Urinary bladder (tissue), 4 donors: Measurements from ENCODE around the gene SLC25A6. TPM values are rescaled to one million over a fixed set of nuclear protein-coding genes. Genes with fewer than 3 reads are reported as not detected.

Experiments used
- DNase-seq: peaks from one replicate; pipeline ENCODE4 v3.0.0-alpha.2; 2015; ENCODE audit errors: extremely low spot score
- H3K27ac ChIP-seq: one replicate; pipeline ENCODE4 v1.5.1; 2013; ENCODE audit warnings: low read depth, mild to moderate bottlenecking, moderate library complexity
- H3K36me3 ChIP-seq: one replicate; pipeline ENCODE4 v1.6.1; 2013; ENCODE audit warnings: mild to moderate bottlenecking, moderate library complexity; ENCODE audit not compliant: insufficient read depth
- H3K4me1 ChIP-seq: one replicate; pipeline ENCODE4 v1.6.1; 2013; ENCODE audit warnings: mild to moderate bottlenecking, moderate library complexity; ENCODE audit not compliant: insufficient read depth
- H3K4me3 ChIP-seq: one replicate; pipeline ENCODE4 v1.5.1; 2013; ENCODE audit warnings: low read depth, low read length
- WGBS: extraction: QIAGEN DNeasy Blood & Tissue Kit; methylation state at CpG from one replicate; pipeline ENCODE4 v1.1.7; 2013; 5-methylcytosine and 5-hydroxymethylcytosine counted together
- polyA plus RNA-seq: library from polyadenylated mRNA; stranded (reverse); fragments of 200-250 nt; gene quantifications from one replicate; pipeline ENCODE4 v1.2.3, GENCODE V29; 2013
- total RNA-seq: library from RNA; depleted of rRNA; stranded (reverse); fragments of >200 nt; gene quantifications from one replicate; pipeline ENCODE4 v1.2.3, GENCODE V29; 2014
- donor health status: healthy with polysubstance abuse.
- donor health status: healthy.

The SLC25A6 gene
- total and polyA plus RNA-seq, 2 donors, result 125 to 587 TPM

- H3K27ac ChIP-seq, result no peak within 1 kb of the TSS
- no peak for DNase-seq
Measured at GRCh38 chrX:1336331-1336943, 55.5 kb downstream of the SLC25A6 start, which contains the start of gene IL3RA. IL3RA (plus strand) TSS chrX:1336785; CDS start chrX:1341766, 4,981 bp downstream.

More at GRCh38 chrX:1336331-1336943, 55.5 kb downstream of the SLC25A6 start, which contains the start of gene IL3RA:
- peaks cover 2% of the 10 kb centered on the region for H3K36me3 ChIP-seq
- H3K4me1 ChIP-seq, result no peaks in the 10 kb centered on the region
- peak within 1 kb of the TSS; percentile 29 for H3K4me3 ChIP-seq
- WGBS, result 17% methylated on average over 14 of the region's 14 CpGs

Other genes starting within 250 kb of the SLC25A6 start
- 0.48 TPM for gene CRLF2, start 179.5 kb downstream of the SLC25A6 start, total RNA-seq
- gene CRLF2, start 179.5 kb downstream of the SLC25A6 start, polyA plus RNA-seq, result 0.20 TPM
- 7.7 TPM for gene CSF2RA, start 123.3 kb downstream of the SLC25A6 start, total RNA-seq
- 3.8 TPM for gene CSF2RA, start 123.3 kb downstream of the SLC25A6 start, polyA plus RNA-seq
- 2.5 TPM for gene IL3RA, start 55.3 kb downstream of the SLC25A6 start, total RNA-seq
- gene IL3RA, start 55.3 kb downstream of the SLC25A6 start, polyA plus RNA-seq, result 16.7 TPM
- 9.1 TPM for gene ASMTL, start 60.8 kb upstream of the SLC25A6 start, total RNA-seq
- 46.2 TPM for gene ASMTL, start 60.8 kb upstream of the SLC25A6 start, polyA plus RNA-seq
- 0.26 TPM for gene P2RY8, start 145.1 kb upstream of the SLC25A6 start, total RNA-seq
- gene P2RY8, start 145.1 kb upstream of the SLC25A6 start, polyA plus RNA-seq, result 2.6 TPM
- gene AKAP17A, start 199.5 kb upstream of the SLC25A6 start, total RNA-seq, result 19.1 TPM
- gene AKAP17A, start 199.5 kb upstream of the SLC25A6 start, polyA plus RNA-seq, result 39.1 TPM
- 0.32 TPM for gene ASMT, start 222.9 kb upstream of the SLC25A6 start, total RNA-seq
- gene ASMT, start 222.9 kb upstream of the SLC25A6 start, polyA plus RNA-seq, result 0.15 TPM